Heart left ventricle (tissue), 13 donors: Measurements from ENCODE around the gene SEC14L1.
"Not testable (repeated sequence)": the region's sequence is repeated elsewhere in the genome, so short reads cannot be mapped to it uniquely, and the experiment has no call there.

Source experiments
- CTCF ChIP-seq, 12 donors: fragments of 200-600 bp; sonication (generic) in 4 of 12; IDR thresholded peaks; one replicate each; pipeline versions ENCODE4 v1.5.0 to v1.8.0; 2018 to 2022; ENCODE audit warnings: antibody characterized with exemption in 12 of 12, mild to moderate bottlenecking in 5 of 12
- POLR2A ChIP-seq, 2 donors: fragments of 450-650 bp; IDR thresholded peaks; one replicate each; pipeline ENCODE4 v1.6.1; 2017; ENCODE audit warnings: antibody characterized with exemption in 2 of 2, mild to moderate bottlenecking in 2 of 2, moderate library complexity in 2 of 2
- donor health status: ischemic (EF 13 %, LVEDD 7.1; RV severe dilation, severe dysfunction).
- donor health status: DM: no; HTN: yes; CAD: no.
- donor health status: DM: no; HTN: no; CAD: no.
- donor health status: ischemic (EF 25% LVEDD 6.9; RV normal size, moderate dysfunction).
- donor health status: ischemic (EF 25% LVEDD 5.7; RV mildly dilated, moderate dysfunction).
- donor health status: ischemic (EF 35%, LVEDD 5.7; RV mildly dilated, moderate dysfunction).
- donor health status: nonischemic (EF 11% LVEDD 7.7; RV severe dilation, severe dysfunction).
- donor health status: DM: yes; HTN: yes; CAD: no.
- donor health status: PGD.
- donor health status: ischemic (EF 29% LVEDD 5.4; RV normal size, mild dysfunction).
- donor health status: nonischemic (EF 23%, LVEDD 6.1; RV moderate dilation, normal function).

GRCh38 chr17:77252306-77252705 lies 111.5 kb downstream of the SEC14L1 start:
- not testable (repeated sequence) for TF ChIP-seq CTCF, POLR2A (IDR thresholded peaks at IDR 0.05)
